ENCODE results near the gene C4B.
"Not testable (repeated sequence)": the region's sequence is repeated elsewhere in the genome, so short reads cannot be mapped to it uniquely, and the experiment has no call there.

DNA sequence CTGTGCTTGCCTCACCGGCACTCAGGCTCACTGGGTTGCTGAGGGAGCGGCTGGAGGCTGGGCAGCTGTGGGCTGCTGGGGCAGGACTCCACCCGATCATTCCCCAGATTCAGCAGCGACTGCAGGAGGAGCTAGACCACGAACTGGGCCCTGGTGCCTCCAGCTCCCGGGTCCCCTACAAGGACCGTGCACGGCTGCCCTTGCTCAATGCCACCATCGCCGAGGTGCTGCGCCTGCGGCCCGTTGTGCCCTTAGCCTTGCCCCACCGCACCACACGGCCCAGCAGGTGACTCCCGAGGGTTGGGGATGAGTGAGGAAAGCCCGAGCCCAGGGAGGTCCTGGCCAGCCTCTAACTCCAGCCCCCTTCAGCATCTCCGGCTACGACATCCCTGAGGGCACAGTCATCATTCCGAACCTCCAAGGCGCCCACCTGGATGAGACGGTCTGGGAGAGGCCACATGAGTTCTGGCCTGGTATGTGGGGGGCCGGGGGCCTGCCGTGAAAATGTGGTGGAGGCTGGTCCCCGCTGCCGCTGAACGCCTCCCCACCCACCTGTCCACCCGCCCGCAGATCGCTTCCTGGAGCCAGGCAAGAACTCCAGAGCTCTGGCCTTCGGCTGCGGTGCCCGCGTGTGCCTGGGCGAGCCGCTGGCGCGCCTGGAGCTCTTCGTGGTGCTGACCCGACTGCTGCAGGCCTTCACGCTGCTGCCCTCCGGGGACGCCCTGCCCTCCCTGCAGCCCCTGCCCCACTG is 25.9 kb downstream of the C4B start:
- not testable (repeated sequence) for TF ChIP-seq POLR2AphosphoS5 (IDR thresholded peaks at IDR 0.05)
- TF ChIP-seq, protein P1, sequence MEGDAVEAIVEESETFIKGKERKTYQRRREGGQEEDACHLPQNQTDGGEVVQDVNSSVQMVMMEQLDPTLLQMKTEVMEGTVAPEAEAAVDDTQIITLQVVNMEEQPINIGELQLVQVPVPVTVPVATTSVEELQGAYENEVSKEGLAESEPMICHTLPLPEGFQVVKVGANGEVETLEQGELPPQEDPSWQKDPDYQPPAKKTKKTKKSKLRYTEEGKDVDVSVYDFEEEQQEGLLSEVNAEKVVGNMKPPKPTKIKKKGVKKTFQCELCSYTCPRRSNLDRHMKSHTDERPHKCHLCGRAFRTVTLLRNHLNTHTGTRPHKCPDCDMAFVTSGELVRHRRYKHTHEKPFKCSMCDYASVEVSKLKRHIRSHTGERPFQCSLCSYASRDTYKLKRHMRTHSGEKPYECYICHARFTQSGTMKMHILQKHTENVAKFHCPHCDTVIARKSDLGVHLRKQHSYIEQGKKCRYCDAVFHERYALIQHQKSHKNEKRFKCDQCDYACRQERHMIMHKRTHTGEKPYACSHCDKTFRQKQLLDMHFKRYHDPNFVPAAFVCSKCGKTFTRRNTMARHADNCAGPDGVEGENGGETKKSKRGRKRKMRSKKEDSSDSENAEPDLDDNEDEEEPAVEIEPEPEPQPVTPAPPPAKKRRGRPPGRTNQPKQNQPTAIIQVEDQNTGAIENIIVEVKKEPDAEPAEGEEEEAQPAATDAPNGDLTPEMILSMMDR (IDR thresholded peaks at IDR 0.05), result not testable (repeated sequence)

All from breast epithelium (tissue), 3 donors.